Thoracic aorta (tissue), 2 donors: ENCODE data around the gene SP5. TPM values are rescaled to one million over a fixed set of nuclear protein-coding genes. Genes with fewer than 3 reads are reported as not detected.

Experiments used
- ATAC-seq: fragments of 150-250 bp; one replicate; pipeline ENCODE4 v1.8.0; 2017; ENCODE audit warnings: low read depth; ENCODE audit not compliant: insufficient number of reproducible peaks, low FRiP score
- DNase-seq: peaks from one replicate; pipeline ENCODE4 v3.0.0-alpha.2; 2020; ENCODE audit warnings: low spot score
- H3K27ac ChIP-seq, 2 donors: fragments of 200-600 bp; sonication (generic); 1 replicate in 1 of 2; 2 replicates in 1 of 2; pipeline ENCODE4 v1.5.1; 2016; ENCODE audit warnings: mild to moderate bottlenecking in 2 of 2, moderate library complexity in 2 of 2
- H3K27me3 ChIP-seq: fragments of 200-600 bp; sonication (generic); replicated peaks from 2 replicates; pipeline ENCODE4 v1.6.0; 2016; ENCODE audit warnings: mild to moderate bottlenecking; ENCODE audit not compliant: insufficient read depth
- H3K36me3 ChIP-seq: fragments of 200-600 bp; sonication (generic); one replicate; pipeline ENCODE4 v1.5.1; 2016
- H3K4me1 ChIP-seq, 2 donors: fragments of 200-600 bp; sonication (generic); 1 replicate in 1 of 2; 2 replicates in 1 of 2; pipeline versions ENCODE4 v1.5.1 to v1.6.0; 2016; ENCODE audit warnings: low read depth in 2 of 2, mild to moderate bottlenecking in 1 of 2; ENCODE audit not compliant: control insufficient read depth in 1 of 2
- H3K4me3 ChIP-seq: fragments of 200-600 bp; sonication (generic); 2 replicates; pipeline ENCODE4 v1.5.1; 2016; ENCODE audit warnings: mild to moderate bottlenecking
- H3K9me3 ChIP-seq: fragments of 200-600 bp; sonication (generic); 2 replicates; pipeline ENCODE4 v1.5.1; 2016
- CTCF ChIP-seq: fragments of 200-600 bp; sonication (generic); IDR thresholded peaks from one replicate; pipeline ENCODE4 v1.5.1; 2019; ENCODE audit warnings: antibody characterized with exemption
- total RNA-seq, 2 donors: library from RNA; depleted of rRNA; stranded (reverse); fragments of >200 nt; gene quantifications; one replicate each; pipeline versions ENCODE4 v1.1.0 to v1.2.3, GENCODE V29; 2016

SP5 gene
- total RNA-seq, 2 donors from 2014 or later, result not detected

GRCh38 chr2:170736628-170737027 is 21.5 kb downstream of the SP5 start:
- Histone ChIP-seq H3K27ac (no peak overlapping the region), H3K4me1 (no peaks in the 10 kb centered on the region), H3K27me3 (no peaks in the 10 kb centered on the region), H3K9me3 (no peaks in the 10 kb centered on the region), H3K4me3 (no peak overlapping the region), H3K36me3 (no peaks in the 10 kb centered on the region)
- DNase-seq (no peak), ATAC-seq (no peak)
- no peak for TF ChIP-seq CTCF

GRCh38 chr2:170737406-170737805 is 22.3 kb downstream of the SP5 start:
- no peak overlapping the region for H3K27ac ChIP-seq
- no peaks in the 10 kb centered on the region for H3K4me1 ChIP-seq
- TF ChIP-seq CTCF, result no peak
- no peaks in the 10 kb centered on the region for H3K9me3 ChIP-seq
- no peaks in the 10 kb centered on the region for H3K36me3 ChIP-seq
- DNase-seq (no peak), ATAC-seq (no peak)
- no peaks in the 10 kb centered on the region for H3K27me3 ChIP-seq
- H3K4me3 ChIP-seq, result no peak overlapping the region

- no peaks in the 10 kb centered on the region for H3K36me3 ChIP-seq
- no peaks in the 10 kb centered on the region for H3K9me3 ChIP-seq
- no peak for TF ChIP-seq CTCF
- DNase-seq (no peak), ATAC-seq (no peak)
- no peaks in the 10 kb centered on the region for H3K4me1 ChIP-seq
- no peak overlapping the region for H3K27ac ChIP-seq
- H3K4me3 ChIP-seq, result no peak overlapping the region
- no peaks in the 10 kb centered on the region for H3K27me3 ChIP-seq
Measured at GRCh38 chr2:170737821-170738220, 22.7 kb downstream of the SP5 start.

DNA sequence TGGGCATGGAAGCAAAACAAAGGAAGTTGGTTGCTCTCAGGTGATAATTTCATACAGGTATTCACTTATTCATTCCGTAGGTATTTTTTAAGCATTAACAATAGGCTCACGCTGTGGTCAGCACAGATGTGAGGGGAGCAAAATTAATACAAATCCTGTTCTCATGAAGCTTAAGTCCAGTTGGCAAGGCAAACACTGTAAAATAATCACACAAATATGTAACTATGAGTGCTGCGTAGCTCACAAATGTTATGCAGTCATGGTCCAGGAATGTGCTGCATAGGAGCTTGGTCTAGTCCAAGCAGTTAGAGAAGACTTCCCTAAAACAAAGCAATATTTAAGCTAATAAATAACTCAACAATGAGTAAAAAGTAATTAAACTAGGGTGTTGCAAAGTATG is 23.9 kb downstream of the SP5 start:
- Histone ChIP-seq H3K9me3 (no peaks in the 10 kb centered on the region), H3K27me3 (no peaks in the 10 kb centered on the region), H3K4me1 (no peaks in the 10 kb centered on the region), H3K4me3 (no peak overlapping the region), H3K27ac (no peak overlapping the region), H3K36me3 (no peaks in the 10 kb centered on the region)
- TF ChIP-seq CTCF, result no peak
- DNase-seq (no peak), ATAC-seq (no peak)

- Histone ChIP-seq H3K9me3 (no peaks in the 10 kb centered on the region), H3K4me3 (no peak overlapping the region), H3K27me3 (no peaks in the 10 kb centered on the region), H3K36me3 (no peaks in the 10 kb centered on the region), H3K27ac (no peak overlapping the region), H3K4me1 (no peaks in the 10 kb centered on the region)
- DNase-seq, result no peak
- ATAC-seq, result no peak
- TF ChIP-seq CTCF, result no peak
Measured at GRCh38 chr2:170739507-170740046, 24.4 kb downstream of the SP5 start.
